Mesendoderm (in vitro differentiated cells): ENCODE data around the gene PHACTR1.

Experiments
- DNase-seq: peaks from one replicate; pipeline ENCODE4 v3.0.0; 2013
- H2AK5ac ChIP-seq: 2 replicates; pipeline ENCODE4 v1.6.1; 2013; ENCODE audit warnings: low read length, inconsistent platforms
- H2BK120ac ChIP-seq: 2 replicates; pipeline ENCODE4 v1.6.1; 2013; ENCODE audit warnings: low read depth, mild to moderate bottlenecking, low read length, moderate library complexity, mixed read lengths
- H2BK15ac ChIP-seq: replicated peaks from 2 replicates; pipeline ENCODE4 v1.6.1; 2013; ENCODE audit warnings: low read depth, mild to moderate bottlenecking, moderate library complexity
- H2BK5ac ChIP-seq: 2 replicates; pipeline ENCODE4 v1.6.1; 2013; ENCODE audit warnings: low read length, inconsistent platforms
- H3K18ac ChIP-seq: 2 replicates; pipeline ENCODE4 v1.6.1; 2013; ENCODE audit warnings: mild to moderate bottlenecking, low read length, mixed read lengths
- H3K23ac ChIP-seq: one replicate; pipeline ENCODE4 v1.6.1; 2013; ENCODE audit warnings: low read length
- H3K27ac ChIP-seq: 2 replicates; pipeline ENCODE4 v1.5.1; 2013; ENCODE audit warnings: low read depth, mild to moderate bottlenecking, inconsistent platforms, low read length, moderate library complexity
- H3K27me3 ChIP-seq: 2 replicates; pipeline ENCODE4 v1.6.1; 2013; ENCODE audit warnings: low read length, control low read depth, mild to moderate bottlenecking, inconsistent platforms; ENCODE audit not compliant: insufficient read depth, poor library complexity
- H3K36me3 ChIP-seq: 2 replicates; pipeline ENCODE4 v1.6.1; 2013; ENCODE audit warnings: low read length, inconsistent platforms; ENCODE audit not compliant: control insufficient read depth, insufficient read depth
- H3K4ac ChIP-seq: one replicate; pipeline ENCODE4 v1.6.1; 2013; ENCODE audit warnings: low read depth, mild to moderate bottlenecking, low read length, moderate library complexity
- H3K4me1 ChIP-seq: 2 replicates; pipeline ENCODE4 v1.6.1; 2013; ENCODE audit warnings: low read depth, low read length, inconsistent platforms; ENCODE audit not compliant: control insufficient read depth
- H3K4me2 ChIP-seq: 2 replicates; pipeline ENCODE4 v1.6.1; 2013; ENCODE audit warnings: low read length
- H3K4me3 ChIP-seq: 2 replicates; pipeline ENCODE4 v1.5.1; 2013; ENCODE audit warnings: mild to moderate bottlenecking, low read length
- H3K56ac ChIP-seq: one replicate; pipeline ENCODE4 v1.6.1; 2013; ENCODE audit warnings: low read length
- H3K79me1 ChIP-seq: 2 replicates; pipeline ENCODE4 v1.6.1; 2013; ENCODE audit warnings: low read length, inconsistent platforms
- H3K79me2 ChIP-seq: 2 replicates; pipeline ENCODE4 v1.6.1; 2013; ENCODE audit warnings: mild to moderate bottlenecking, low read length; ENCODE audit not compliant: control insufficient read depth, insufficient read depth
- H3K9ac ChIP-seq: 2 replicates; pipeline ENCODE4 v1.6.1; 2013; ENCODE audit warnings: low read length, inconsistent platforms
- H4K5ac ChIP-seq: one replicate; pipeline ENCODE4 v1.6.1; 2013; ENCODE audit warnings: low read length
- H4K8ac ChIP-seq: one replicate; pipeline ENCODE4 v1.6.1; 2013; ENCODE audit warnings: low read depth, mild to moderate bottlenecking, control low read depth, low read length, moderate library complexity
- WGBS: extraction: QIAGEN DNeasy Blood & Tissue Kit; methylation state at CpG from one replicate; pipeline ENCODE4 v1.1.7; 2013; ENCODE audit warnings: low lambda C conversion rate, missing lambda C conversion rate; ENCODE audit not compliant: insufficient coverage; ENCODE audit errors: extremely low coverage; 5-methylcytosine and 5-hydroxymethylcytosine counted together

PHACTR1 gene

DNA sequence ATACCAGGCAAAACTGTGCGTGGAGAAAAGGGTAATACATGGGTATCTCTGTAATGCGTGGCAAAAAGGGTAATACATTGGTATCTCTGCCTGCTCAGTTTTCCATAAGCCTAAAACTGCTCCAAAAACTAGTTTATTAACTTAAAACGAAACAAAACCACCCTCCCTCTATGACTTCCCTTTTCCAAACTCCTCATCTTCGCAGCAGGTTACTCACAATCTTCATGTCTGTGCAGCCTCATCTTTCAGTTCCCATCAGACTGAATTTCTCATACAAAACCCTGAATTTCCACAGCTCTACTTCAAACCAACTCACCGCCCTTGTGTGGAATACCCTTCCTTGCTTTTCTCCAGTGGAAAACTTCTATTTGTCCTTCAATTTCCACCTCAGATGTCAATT is 199.4 kb downstream of the PHACTR1 start:
- Histone ChIP-seq H3K4me3 (no peak overlapping the region), H3K27me3 (no peaks in the 10 kb centered on the region), H3K23ac (no peak overlapping the region), H4K5ac (no peak overlapping the region), H3K79me1 (no peaks in the 10 kb centered on the region), H3K27ac (no peak overlapping the region), H3K79me2 (no peaks in the 10 kb centered on the region), H3K4ac (no peak overlapping the region), H3K4me1 (no peaks in the 10 kb centered on the region), H3K4me2 (no peak overlapping the region), H3K36me3 (no peaks in the 10 kb centered on the region), H2AK5ac (no peak overlapping the region), H4K8ac (no peak overlapping the region), H2BK120ac (no peak overlapping the region), H3K9ac (no peak overlapping the region), H2BK15ac (no peak overlapping the region), H2BK5ac (no peak overlapping the region), H3K56ac (no peak overlapping the region), H3K18ac (no peak overlapping the region)
- DNase-seq: no peak
- WGBS: no CpG with 5 or more reads among the region's 5 CpGs

DNA sequence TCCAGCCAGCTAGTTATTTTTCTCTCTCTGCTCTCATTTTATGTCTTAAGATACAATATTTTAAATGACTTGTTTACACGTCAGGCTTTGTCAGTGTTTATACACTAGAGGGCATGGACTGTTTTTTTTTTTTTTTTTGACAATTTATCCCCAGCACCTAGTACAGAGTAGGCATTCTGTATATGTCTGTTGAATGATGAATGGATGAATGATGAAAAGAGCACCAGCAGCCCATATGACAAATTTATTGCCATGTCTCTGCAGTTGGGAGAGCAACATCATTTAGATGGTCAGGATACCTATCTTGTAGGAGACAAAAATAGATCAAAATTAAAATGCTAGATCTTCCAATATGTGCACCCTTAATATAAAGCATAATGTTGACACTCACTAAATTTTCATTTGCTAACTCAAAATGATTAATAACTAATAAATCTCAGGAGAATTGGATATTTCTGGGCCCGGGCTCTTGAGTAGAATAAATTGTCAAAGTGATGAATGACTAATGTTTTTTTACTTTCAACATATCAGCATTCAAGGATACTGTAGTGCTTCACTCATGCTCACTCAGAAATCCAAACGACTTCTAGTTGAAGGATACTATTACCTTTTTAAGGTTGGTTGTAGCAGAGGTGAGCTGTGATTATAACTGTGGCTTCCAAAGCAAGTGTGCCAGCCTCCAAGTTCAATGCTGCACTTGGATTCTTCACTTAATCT is 200.0 kb downstream of the PHACTR1 start:
- Histone ChIP-seq H4K8ac (no peak overlapping the region), H3K9ac (no peak overlapping the region), H3K27me3 (no peaks in the 10 kb centered on the region), H2BK5ac (no peak overlapping the region), H3K4me2 (no peak overlapping the region), H3K18ac (no peak overlapping the region), H3K4ac (no peak overlapping the region), H3K4me3 (no peak overlapping the region), H2AK5ac (no peak overlapping the region), H3K36me3 (no peaks in the 10 kb centered on the region), H3K4me1 (no peaks in the 10 kb centered on the region), H4K5ac (no peak overlapping the region), H3K79me1 (no peaks in the 10 kb centered on the region), H3K79me2 (no peaks in the 10 kb centered on the region), H2BK15ac (no peak overlapping the region), H3K27ac (no peak overlapping the region), H2BK120ac (no peak overlapping the region), H3K23ac (no peak overlapping the region), H3K56ac (no peak overlapping the region)
- no peak for DNase-seq
- no CpG with 5 or more reads among the region's 3 CpGs for WGBS

DNA sequence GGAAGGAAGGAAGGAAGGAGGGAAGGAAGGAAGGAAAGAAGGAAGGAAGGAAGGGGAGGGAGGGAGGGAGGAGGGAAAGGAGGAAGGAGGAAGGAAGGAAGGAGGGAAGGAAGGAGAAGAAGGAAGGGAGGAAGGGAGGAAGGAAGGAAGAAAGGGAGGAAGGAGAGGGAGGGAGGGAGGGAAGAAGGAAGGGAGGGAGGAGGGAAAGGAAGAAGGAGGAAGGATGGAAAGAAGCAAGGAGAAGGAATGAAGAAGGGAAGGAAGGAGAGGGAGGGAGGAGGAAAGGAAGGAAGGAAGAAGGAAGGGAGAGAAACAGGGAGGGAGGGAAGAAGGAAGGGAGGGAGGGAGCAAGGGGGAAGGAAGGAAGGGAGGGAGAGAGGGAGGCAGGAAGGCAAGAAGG is 204.9 kb downstream of the PHACTR1 start:
- H3K27me3 ChIP-seq: no peaks in the 10 kb centered on the region
- no peaks in the 10 kb centered on the region for H3K79me1 ChIP-seq
- H3K27ac ChIP-seq: no peak overlapping the region
- H2BK15ac ChIP-seq: no peak overlapping the region
- H3K79me2 ChIP-seq: no peaks in the 10 kb centered on the region
- H2AK5ac ChIP-seq: no peak overlapping the region
- no peak overlapping the region for H2BK120ac ChIP-seq
- H4K5ac ChIP-seq: no peak overlapping the region
- no peak overlapping the region for H3K23ac ChIP-seq
- no peak overlapping the region for H3K4me2 ChIP-seq
- no peak overlapping the region for H3K56ac ChIP-seq
- no peaks in the 10 kb centered on the region for H3K36me3 ChIP-seq
- no peak overlapping the region for H3K18ac ChIP-seq
- H3K9ac ChIP-seq: no peak overlapping the region
- no peaks in the 10 kb centered on the region for H3K4me1 ChIP-seq
- DNase-seq: no peak
- no peak overlapping the region for H2BK5ac ChIP-seq
- H3K4ac ChIP-seq: no peak overlapping the region
- no peak overlapping the region for H4K8ac ChIP-seq
- no peak overlapping the region for H3K4me3 ChIP-seq

DNA sequence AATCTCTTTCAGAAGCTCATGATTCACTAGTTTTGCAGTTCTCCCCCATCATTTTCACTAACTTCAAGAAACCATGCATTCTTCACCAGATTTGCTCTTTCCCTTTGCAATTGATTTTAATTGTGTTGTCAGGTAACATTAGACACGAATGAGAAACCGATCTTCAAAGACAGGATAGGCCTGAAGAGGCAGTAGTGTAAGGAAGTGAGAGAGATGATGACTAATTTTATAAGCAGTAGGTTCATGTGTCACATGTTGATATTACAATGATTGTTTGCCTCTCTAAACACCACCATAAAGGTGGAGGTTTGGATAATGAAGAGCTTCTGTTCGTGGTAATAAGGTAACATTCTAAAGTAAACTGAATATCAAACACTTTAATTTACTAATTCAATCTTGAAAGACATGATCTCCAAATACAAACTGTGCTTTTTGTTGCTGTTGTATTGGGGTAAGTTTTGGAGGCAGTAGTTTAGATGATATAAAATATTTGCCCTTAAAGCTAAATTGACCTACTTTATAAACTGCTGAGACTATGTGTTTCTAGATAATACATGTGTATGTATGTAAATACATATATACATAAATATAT is 207.2 kb downstream of the PHACTR1 start:
- no peak overlapping the region for H2BK15ac ChIP-seq
- WGBS: no CpG with 5 or more reads among the region's 3 CpGs

DNA sequence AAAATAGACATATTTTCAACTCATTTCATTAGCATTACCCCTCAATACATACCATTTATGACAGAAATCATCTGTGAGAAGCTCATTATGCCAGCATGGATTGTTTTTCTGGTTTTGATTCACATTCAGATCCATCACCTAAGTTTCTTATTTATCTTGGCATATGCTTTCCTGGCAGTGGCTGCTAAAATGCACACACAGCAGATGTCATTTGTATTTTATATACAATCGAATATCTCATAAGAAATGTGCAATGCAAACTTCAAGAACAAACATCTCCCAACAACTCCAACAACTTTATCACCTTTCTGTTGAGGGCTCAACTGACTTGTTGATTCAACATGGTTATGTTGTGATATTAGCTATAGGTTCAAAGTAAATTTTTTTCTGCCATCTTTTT is 208.3 kb downstream of the PHACTR1 start:
- no peak overlapping the region for H3K9ac ChIP-seq
- no peak overlapping the region for H4K8ac ChIP-seq

More for the DNA sequence above, 207.2 kb downstream of the PHACTR1 start:
- Histone ChIP-seq H4K8ac (no peak overlapping the region), H3K56ac (no peak overlapping the region), H3K18ac (no peak overlapping the region), H3K27ac (no peak overlapping the region), H3K9ac (no peak overlapping the region), H3K27me3 (no peaks in the 10 kb centered on the region), H4K5ac (no peak overlapping the region), H3K4me1 (no peaks in the 10 kb centered on the region), H3K79me1 (no peaks in the 10 kb centered on the region), H3K4me2 (no peak overlapping the region), H3K4me3 (no peak overlapping the region), H3K23ac (no peak overlapping the region), H2BK5ac (no peak overlapping the region), H3K36me3 (no peaks in the 10 kb centered on the region), H3K79me2 (no peaks in the 10 kb centered on the region), H2AK5ac (no peak overlapping the region), H3K4ac (no peak overlapping the region), H2BK120ac (no peak overlapping the region)
- DNase-seq: no peak

DNA sequence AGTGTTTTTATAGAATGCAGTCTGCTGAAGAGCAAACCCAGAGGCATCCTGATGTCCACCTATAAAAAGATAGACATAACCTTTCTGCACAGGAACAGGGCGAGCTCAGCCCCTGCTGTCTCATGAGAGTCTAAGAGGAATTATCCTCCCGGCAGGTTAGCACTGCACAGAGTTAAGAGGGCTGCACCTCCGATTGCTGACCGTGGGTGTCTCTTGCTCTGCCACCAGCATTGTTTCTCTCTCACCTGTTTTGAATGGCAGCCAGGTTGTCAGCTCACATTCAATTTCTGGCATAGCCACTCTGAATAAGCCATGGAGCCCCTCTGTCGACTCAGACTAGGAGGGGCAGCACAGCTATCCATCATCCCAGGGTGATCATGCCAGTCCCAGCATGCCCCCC is 211.2 kb downstream of the PHACTR1 start:
- Histone ChIP-seq H3K36me3 (no peaks in the 10 kb centered on the region), H3K4ac (no peak overlapping the region), H3K9ac (no peak overlapping the region), H3K56ac (no peak overlapping the region), H3K4me3 (no peak overlapping the region), H3K27me3 (no peaks in the 10 kb centered on the region), H3K79me2 (no peaks in the 10 kb centered on the region), H2BK15ac (no peak overlapping the region), H3K18ac (no peak overlapping the region), H2BK5ac (no peak overlapping the region), H3K79me1 (no peaks in the 10 kb centered on the region), H4K5ac (no peak overlapping the region), H3K4me2 (no peak overlapping the region), H3K4me1 (no peaks in the 10 kb centered on the region), H3K27ac (no peak overlapping the region), H2AK5ac (no peak overlapping the region), H3K23ac (no peak overlapping the region), H2BK120ac (no peak overlapping the region), H4K8ac (no peak overlapping the region)
- DNase-seq: no peak
- no CpG with 5 or more reads among the region's 5 CpGs for WGBS

More for the DNA sequence above, 208.3 kb downstream of the PHACTR1 start:
- Histone ChIP-seq H3K56ac (no peak overlapping the region), H4K5ac (no peak overlapping the region), H2BK15ac (no peak overlapping the region), H3K27ac (no peak overlapping the region), H3K4ac (no peak overlapping the region), H2AK5ac (no peak overlapping the region), H3K79me1 (no peaks in the 10 kb centered on the region), H3K27me3 (no peaks in the 10 kb centered on the region), H2BK120ac (no peak overlapping the region), H3K79me2 (no peaks in the 10 kb centered on the region), H2BK5ac (no peak overlapping the region), H3K18ac (no peak overlapping the region), H3K4me2 (no peak overlapping the region), H3K4me3 (no peak overlapping the region), H3K36me3 (no peaks in the 10 kb centered on the region), H3K4me1 (no peaks in the 10 kb centered on the region), H3K23ac (no peak overlapping the region)
- no CpG with 5 or more reads among the region's 1 CpG for WGBS
- no peak for DNase-seq
